ENCODE data around the gene TRIM25. TPM values are rescaled to one million over a fixed set of nuclear protein-coding genes. Genes with fewer than 3 reads are reported as not detected.
"Not testable (repeated sequence)": the region's sequence is repeated elsewhere in the genome, so short reads cannot be mapped to it uniquely, and the experiment has no call there.

TRIM25 gene
- polyA plus RNA-seq, 4 donors = 13.2 to 47.2 (median 30.0) TPM

DNA sequence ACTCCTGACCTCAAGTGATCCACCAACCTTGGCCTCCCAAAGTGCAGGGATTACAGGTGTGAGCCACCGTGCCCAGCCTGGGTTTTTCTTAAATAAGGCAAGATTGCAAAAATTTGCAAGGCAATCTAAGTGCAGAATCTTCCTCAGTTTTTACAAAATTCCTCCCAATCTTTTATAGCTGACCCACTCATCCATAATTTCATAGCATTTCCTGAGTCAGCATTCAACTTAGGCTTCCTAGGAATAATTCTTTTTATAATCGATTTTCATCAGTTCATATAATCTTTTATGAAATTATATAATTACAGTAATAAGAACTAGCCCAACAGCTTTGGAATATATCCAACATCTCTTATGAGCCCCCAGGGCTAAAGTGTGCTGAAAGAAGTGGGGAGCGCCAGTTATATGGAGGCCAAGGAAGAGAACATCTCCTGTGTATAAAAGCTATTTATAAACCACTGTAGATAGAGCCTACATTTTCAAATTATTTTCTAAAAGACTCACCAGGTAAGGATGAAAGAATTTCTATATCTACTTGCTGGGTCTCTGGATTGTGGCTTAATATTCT, 32.2 kb upstream of the TRIM25 start:
- Histone ChIP-seq H3K4me1 (ENCODE audit: control insufficient read depth in 3 of 3, insufficient read depth in 2 of 3, low read depth in 1 of 3, low read length in 2 of 3) (no peaks in the 10 kb centered on the region), H3K36me3 (ENCODE audit: control insufficient read depth in 3 of 3, insufficient read depth in 2 of 3, low read depth in 1 of 3, low read length in 3 of 3) (peaks cover 8 to 42% (median 19%) of the 10 kb centered on the region in 3 donors), H3K9me3 (ENCODE audit: control insufficient read depth in 2 of 2, insufficient read depth in 1 of 2, low read depth in 1 of 2, low read length in 1 of 2) (no peaks in the 10 kb centered on the region), H3K27ac (ENCODE audit: low read depth in 1 of 3, low read length in 2 of 3) (no peak overlapping the region), H3K4me3 (ENCODE audit: low read depth in 1 of 3, low read length in 3 of 3) (no peak overlapping the region), H3K27me3 (ENCODE audit: control insufficient read depth in 3 of 3, insufficient read depth in 3 of 3, low read length in 3 of 3) (no peaks in the 10 kb centered on the region)
- DNase-seq = no peak
- FAIRE-seq = no peak
- WGBS, 3 donors = 91 to 94% (median 92%) methylated on average over 3 of the region's 3 CpGs

DNA sequence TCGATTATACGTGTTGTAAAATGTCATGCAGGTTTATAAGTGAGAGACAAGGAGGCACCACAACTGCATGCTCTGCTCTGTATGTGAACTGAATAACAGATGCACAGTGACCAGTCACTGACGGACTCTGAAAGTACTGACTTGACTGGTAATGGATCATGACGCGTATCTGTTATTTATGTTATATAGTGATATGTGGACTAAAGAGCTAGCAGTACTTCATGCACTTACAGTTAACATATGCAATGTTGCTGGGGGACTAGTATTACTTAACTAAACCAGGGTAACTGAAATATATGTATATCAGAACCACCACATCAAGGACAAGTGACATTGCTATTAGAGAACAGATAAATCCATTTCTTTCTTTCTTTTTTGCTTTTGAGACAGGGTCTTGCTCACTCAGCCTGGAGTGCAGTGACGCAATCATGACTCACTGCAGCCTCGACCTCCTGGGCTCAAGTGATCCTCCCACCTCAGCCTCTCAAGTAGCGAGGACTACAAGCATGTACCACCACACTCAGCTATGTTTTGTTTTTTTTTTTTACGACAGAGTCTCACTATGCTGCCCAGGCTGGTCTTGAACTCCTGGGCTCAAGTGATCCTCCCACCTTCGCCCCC, 29.8 kb upstream of the TRIM25 start:
- no peaks in the 10 kb centered on the region for H3K4me1 ChIP-seq (ENCODE audit: control insufficient read depth in 3 of 3, insufficient read depth in 2 of 3, low read depth in 1 of 3, low read length in 2 of 3)
- WGBS, 3 donors = 80 to 83% (median 82%) methylated on average over 10 of the region's 10 CpGs
- DNase-seq (no peak), FAIRE-seq (no peak)
- peaks cover 5 to 49% (median 8%) of the 10 kb centered on the region in 3 donors for H3K36me3 ChIP-seq (ENCODE audit: control insufficient read depth in 3 of 3, insufficient read depth in 2 of 3, low read depth in 1 of 3, low read length in 3 of 3)
- H3K9me3 ChIP-seq (ENCODE audit: control insufficient read depth in 2 of 2, insufficient read depth in 1 of 2, low read depth in 1 of 2, low read length in 1 of 2) = no peaks in the 10 kb centered on the region
- H3K4me3 ChIP-seq (ENCODE audit: low read depth in 1 of 3, low read length in 3 of 3) = no peak overlapping the region
- no peaks in the 10 kb centered on the region for H3K27me3 ChIP-seq (ENCODE audit: control insufficient read depth in 3 of 3, insufficient read depth in 3 of 3, low read length in 3 of 3)
- no peak overlapping the region for H3K27ac ChIP-seq (ENCODE audit: low read depth in 1 of 3, low read length in 2 of 3)

DNA sequence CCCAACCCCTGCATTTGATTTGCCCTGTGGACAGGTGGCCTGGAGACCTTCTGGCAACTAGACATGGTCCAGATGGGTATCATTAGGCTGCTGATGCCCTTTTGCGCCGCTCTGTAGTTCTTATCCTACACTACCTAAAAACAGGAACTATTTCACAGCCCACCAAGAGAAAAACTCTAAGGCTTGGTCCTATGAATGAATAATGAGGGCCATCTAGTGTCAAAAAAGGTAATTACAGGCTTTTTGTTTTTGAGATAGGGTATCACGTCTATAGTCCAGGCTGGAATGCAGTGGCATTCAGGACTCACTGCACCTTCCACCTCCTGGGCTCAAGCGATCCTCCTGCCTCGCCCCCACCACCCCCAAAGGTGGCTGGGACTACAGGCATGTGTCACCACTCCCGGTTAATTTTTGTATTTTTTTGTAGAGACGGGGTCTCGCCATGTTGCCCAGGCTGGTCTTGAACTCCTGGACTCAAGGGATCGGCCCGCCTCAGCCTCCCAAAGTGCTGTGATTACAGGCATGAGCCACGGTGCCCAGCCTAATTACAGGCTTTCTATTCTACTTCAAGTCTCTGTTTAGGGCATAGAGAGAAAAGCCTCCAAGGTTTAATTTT, 26.1 kb upstream of the TRIM25 start:
- 55 to 63% (median 59%) methylated on average over 11 of the region's 11 CpGs for WGBS, 3 donors
- H3K9me3 ChIP-seq (ENCODE audit: control insufficient read depth in 2 of 2, insufficient read depth in 1 of 2, low read depth in 1 of 2, low read length in 1 of 2) = no peaks in the 10 kb centered on the region
- no peaks in the 10 kb centered on the region for H3K27me3 ChIP-seq (ENCODE audit: control insufficient read depth in 3 of 3, insufficient read depth in 3 of 3, low read length in 3 of 3)
- DNase-seq (peak; percentile 61 to 66), FAIRE-seq (no peak)
- no peak overlapping the region for H3K4me3 ChIP-seq (ENCODE audit: low read depth in 1 of 3, low read length in 3 of 3)
- H3K36me3 ChIP-seq (ENCODE audit: control insufficient read depth in 3 of 3, insufficient read depth in 2 of 3, low read depth in 1 of 3, low read length in 3 of 3) = peaks cover 6 to 47% (median 7%) of the 10 kb centered on the region in 3 donors
- H3K4me1 ChIP-seq (ENCODE audit: control insufficient read depth in 3 of 3, insufficient read depth in 2 of 3, low read depth in 1 of 3, low read length in 2 of 3) = no peaks in the 10 kb centered on the region
- H3K27ac ChIP-seq (ENCODE audit: low read depth in 1 of 3, low read length in 2 of 3) = no peak overlapping the region

DNA sequence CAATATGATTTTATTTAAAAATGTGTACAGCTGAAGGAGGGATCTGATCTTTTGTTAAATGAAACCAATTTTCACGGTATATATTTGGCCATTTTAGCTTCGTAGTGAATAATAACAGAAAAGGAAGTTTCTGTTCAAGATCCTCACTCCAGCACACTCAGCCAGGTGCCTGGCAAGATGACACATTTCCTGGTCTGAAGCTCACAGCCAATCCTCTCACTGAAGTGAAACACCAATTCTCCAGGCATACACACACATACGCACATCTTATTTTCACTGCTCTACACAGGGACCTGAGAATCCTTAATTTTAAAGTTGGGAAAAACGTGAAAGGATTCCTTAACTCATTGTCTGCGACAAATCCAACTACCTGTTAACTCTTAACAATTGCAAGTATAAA, 24.4 kb upstream of the TRIM25 start:
- peak in 1 of 2 donors; percentile 37 for DNase-seq
- H3K27me3 ChIP-seq (ENCODE audit: control insufficient read depth in 3 of 3, insufficient read depth in 3 of 3, low read length in 3 of 3); FAIRE-seq; H3K27ac ChIP-seq (ENCODE audit: low read depth in 1 of 3, low read length in 2 of 3); H3K9me3 ChIP-seq (ENCODE audit: control insufficient read depth in 2 of 2, insufficient read depth in 1 of 2, low read depth in 1 of 2, low read length in 1 of 2); H3K4me1 ChIP-seq (ENCODE audit: control insufficient read depth in 3 of 3, insufficient read depth in 2 of 3, low read depth in 1 of 3, low read length in 2 of 3); H3K4me3 ChIP-seq (ENCODE audit: low read depth in 1 of 3, low read length in 3 of 3): not testable (repeated sequence)
- peaks cover 2 to 38% (median 6%) of the 10 kb centered on the region in 3 donors for H3K36me3 ChIP-seq (ENCODE audit: control insufficient read depth in 3 of 3, insufficient read depth in 2 of 3, low read depth in 1 of 3, low read length in 3 of 3)
- 52 to 67% (median 66%) methylated on average over 5 of the region's 5 CpGs for WGBS, 3 donors

DNA sequence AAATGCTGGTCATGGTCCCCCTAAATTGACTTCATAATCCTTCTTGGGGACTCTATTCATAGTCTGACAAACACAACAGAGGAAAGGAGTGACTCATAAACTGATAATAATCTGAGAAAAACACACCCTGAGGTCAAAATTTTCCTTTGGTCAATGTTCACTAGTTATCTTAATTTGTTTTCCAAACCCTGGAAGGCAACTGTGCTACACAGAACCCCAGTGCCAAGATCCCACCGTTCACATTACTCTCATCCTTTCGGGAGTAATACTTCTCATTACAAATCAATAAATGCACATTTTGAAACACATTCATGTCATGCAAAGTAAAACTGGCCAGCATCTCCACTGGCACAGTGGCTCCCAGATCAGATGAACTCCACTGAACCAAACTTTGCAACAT, 23.8 kb upstream of the TRIM25 start:
- Histone ChIP-seq H3K4me1 (ENCODE audit: control insufficient read depth in 3 of 3, insufficient read depth in 2 of 3, low read depth in 1 of 3, low read length in 2 of 3) (no peaks in the 10 kb centered on the region), H3K27ac (ENCODE audit: low read depth in 1 of 3, low read length in 2 of 3) (peak overlapping the region in 2 of 3 donors; percentile 4 to 11), H3K4me3 (ENCODE audit: low read depth in 1 of 3, low read length in 3 of 3) (no peak overlapping the region), H3K36me3 (ENCODE audit: control insufficient read depth in 3 of 3, insufficient read depth in 2 of 3, low read depth in 1 of 3, low read length in 3 of 3) (peaks cover 2 to 42% (median 5%) of the 10 kb centered on the region in 3 donors), H3K27me3 (ENCODE audit: control insufficient read depth in 3 of 3, insufficient read depth in 3 of 3, low read length in 3 of 3) (no peaks in the 10 kb centered on the region), H3K9me3 (ENCODE audit: control insufficient read depth in 2 of 2, insufficient read depth in 1 of 2, low read depth in 1 of 2, low read length in 1 of 2) (no peaks in the 10 kb centered on the region)
- DNase-seq = peak in 1 of 2 donors; percentile 62
- WGBS, 3 donors = 11 to 55% (median 34%) methylated on average over 2 of the region's 2 CpGs
- no peak for FAIRE-seq

DNA sequence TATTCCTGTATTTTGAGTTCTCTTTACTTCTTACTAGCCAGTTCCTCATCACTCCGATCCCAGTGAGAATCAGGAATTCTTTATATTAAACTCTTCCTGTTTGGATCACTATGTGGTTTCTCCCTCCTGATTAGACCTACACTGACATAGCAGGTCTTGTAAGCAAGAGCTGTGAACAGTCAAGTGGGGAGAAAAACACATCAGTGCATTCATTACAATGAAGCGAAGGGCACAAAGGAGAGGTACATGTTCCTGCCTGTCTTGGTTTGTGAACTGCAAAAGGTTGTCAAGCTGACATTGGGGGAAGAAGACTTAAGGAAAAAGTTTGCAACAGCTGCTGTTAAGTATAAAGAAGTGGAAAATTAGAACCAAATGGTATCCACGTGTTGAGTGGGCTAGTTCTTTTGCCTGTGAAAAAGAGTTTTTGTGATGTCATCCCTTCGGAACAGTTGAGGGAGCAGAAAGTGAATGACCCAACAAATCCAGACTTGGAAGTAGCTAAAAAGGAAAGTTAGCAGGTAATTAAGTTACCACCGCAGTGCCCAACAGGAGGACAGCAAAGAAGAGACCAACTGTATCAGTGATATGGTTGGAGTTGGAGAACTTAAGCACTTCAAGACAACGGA, 23.0 kb upstream of the TRIM25 start:
- no peaks in the 10 kb centered on the region for H3K4me1 ChIP-seq (ENCODE audit: control insufficient read depth in 3 of 3, insufficient read depth in 2 of 3, low read depth in 1 of 3, low read length in 2 of 3)
- FAIRE-seq (no peak), DNase-seq (no peak)
- H3K9me3 ChIP-seq (ENCODE audit: control insufficient read depth in 2 of 2, insufficient read depth in 1 of 2, low read depth in 1 of 2, low read length in 1 of 2) = peaks cover 0 to 1% of the 10 kb centered on the region in 2 donors
- WGBS, 3 donors = 84 to 89% (median 86%) methylated on average over 6 of the region's 6 CpGs
- no peak overlapping the region for H3K4me3 ChIP-seq (ENCODE audit: low read depth in 1 of 3, low read length in 3 of 3)
- peaks cover 2 to 41% (median 4%) of the 10 kb centered on the region in 3 donors for H3K36me3 ChIP-seq (ENCODE audit: control insufficient read depth in 3 of 3, insufficient read depth in 2 of 3, low read depth in 1 of 3, low read length in 3 of 3)
- no peaks in the 10 kb centered on the region for H3K27me3 ChIP-seq (ENCODE audit: control insufficient read depth in 3 of 3, insufficient read depth in 3 of 3, low read length in 3 of 3)
- H3K27ac ChIP-seq (ENCODE audit: low read depth in 1 of 3, low read length in 2 of 3) = no peak overlapping the region

DNA sequence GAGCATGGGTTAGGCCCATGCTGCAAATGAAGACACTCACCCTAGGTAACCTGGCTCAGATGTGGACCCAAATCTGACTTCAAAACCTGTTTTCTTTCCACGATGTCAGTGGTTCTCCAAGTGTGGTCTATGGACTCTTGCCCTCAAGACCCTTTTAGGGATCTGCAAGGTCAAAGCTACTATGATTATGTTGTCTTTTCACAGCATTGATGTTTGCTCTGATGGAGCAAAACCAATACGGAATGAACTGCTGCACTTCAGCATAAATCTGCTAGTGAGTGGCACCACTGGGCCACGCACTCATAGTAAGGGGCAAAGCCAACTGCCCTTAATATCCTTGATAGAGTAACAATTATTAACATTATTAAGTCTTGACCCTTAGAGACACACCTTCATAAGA, 21.6 kb upstream of the TRIM25 start:
- Histone ChIP-seq H3K9me3 (ENCODE audit: control insufficient read depth in 2 of 2, insufficient read depth in 1 of 2, low read depth in 1 of 2, low read length in 1 of 2) (peaks cover 0 to 6% of the 10 kb centered on the region in 2 donors), H3K27ac (ENCODE audit: low read depth in 1 of 3, low read length in 2 of 3) (no peak overlapping the region), H3K4me1 (ENCODE audit: control insufficient read depth in 3 of 3, insufficient read depth in 2 of 3, low read depth in 1 of 3, low read length in 2 of 3) (no peaks in the 10 kb centered on the region), H3K36me3 (ENCODE audit: control insufficient read depth in 3 of 3, insufficient read depth in 2 of 3, low read depth in 1 of 3, low read length in 3 of 3) (peaks cover 2 to 31% (median 2%) of the 10 kb centered on the region in 3 donors), H3K4me3 (ENCODE audit: low read depth in 1 of 3, low read length in 3 of 3) (no peak overlapping the region), H3K27me3 (ENCODE audit: control insufficient read depth in 3 of 3, insufficient read depth in 3 of 3, low read length in 3 of 3) (no peaks in the 10 kb centered on the region)
- FAIRE-seq (no peak), DNase-seq (no peak)
- WGBS, 3 donors = 88 to 90% (median 90%) methylated on average over 3 of the region's 3 CpGs

DNA sequence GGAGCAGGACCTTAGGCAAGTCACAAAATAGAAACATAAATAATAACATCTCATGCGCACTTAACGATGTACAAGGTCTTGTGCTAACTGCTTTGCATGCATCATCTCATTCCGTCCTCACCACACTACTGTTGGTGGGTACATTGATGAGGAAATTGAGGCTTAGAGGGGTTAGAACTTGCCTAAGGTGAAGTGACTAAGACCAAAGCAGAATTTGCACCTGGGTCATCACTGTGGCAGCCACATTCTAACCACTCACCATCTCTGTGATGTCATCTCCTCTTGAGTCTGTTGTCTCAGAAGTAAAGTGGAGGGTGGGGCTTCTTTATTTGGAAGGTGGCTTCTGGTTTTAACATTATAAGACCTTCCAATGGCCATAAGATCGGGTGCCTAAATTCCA, 20.4 kb upstream of the TRIM25 start:
- H3K27me3 ChIP-seq (ENCODE audit: control insufficient read depth in 3 of 3, insufficient read depth in 3 of 3, low read length in 3 of 3) = no peaks in the 10 kb centered on the region
- H3K4me1 ChIP-seq (ENCODE audit: control insufficient read depth in 3 of 3, insufficient read depth in 2 of 3, low read depth in 1 of 3, low read length in 2 of 3) = no peaks in the 10 kb centered on the region
- 76 to 95% (median 88%) methylated on average over 4 of the region's 4 CpGs for WGBS, 3 donors
- no peak overlapping the region for H3K4me3 ChIP-seq (ENCODE audit: low read depth in 1 of 3, low read length in 3 of 3)
- no peak overlapping the region for H3K27ac ChIP-seq (ENCODE audit: low read depth in 1 of 3, low read length in 2 of 3)
- peaks cover 0 to 10% of the 10 kb centered on the region in 2 donors for H3K9me3 ChIP-seq (ENCODE audit: control insufficient read depth in 2 of 2, insufficient read depth in 1 of 2, low read depth in 1 of 2, low read length in 1 of 2)
- FAIRE-seq (no peak), DNase-seq (no peak)
- peaks cover 2 to 21% (median 2%) of the 10 kb centered on the region in 3 donors for H3K36me3 ChIP-seq (ENCODE audit: control insufficient read depth in 3 of 3, insufficient read depth in 2 of 3, low read depth in 1 of 3, low read length in 3 of 3)

All from small intestine (tissue), 7 donors.